HL-60 (cell line): ENCODE data around the gene UFC1.

ENCODE experiments used
- GABPA ChIP-seq: IDR thresholded peaks from 2 replicates; pipeline ENCODE4 v1.6.1; 2012; ENCODE audit warnings: low read depth
- POLR2AphosphoS5 ChIP-seq: IDR thresholded peaks from 2 replicates; pipeline ENCODE4 v1.6.1; 2012; ENCODE audit warnings: low read depth
- TF ChIP-seq, protein P1 (sequence below): IDR thresholded peaks from one replicate; pipeline ENCODE4 v1.5.1; 2011; ENCODE audit warnings: low read length, control low read depth, inconsistent platforms; ENCODE audit not compliant: insufficient read depth
- TF ChIP-seq, protein P2 (sequence below): IDR thresholded peaks from 2 replicates; pipeline ENCODE4 v1.6.1; 2012; ENCODE audit warnings: low read depth; ENCODE audit not compliant: insufficient replicate concordance

DNA sequence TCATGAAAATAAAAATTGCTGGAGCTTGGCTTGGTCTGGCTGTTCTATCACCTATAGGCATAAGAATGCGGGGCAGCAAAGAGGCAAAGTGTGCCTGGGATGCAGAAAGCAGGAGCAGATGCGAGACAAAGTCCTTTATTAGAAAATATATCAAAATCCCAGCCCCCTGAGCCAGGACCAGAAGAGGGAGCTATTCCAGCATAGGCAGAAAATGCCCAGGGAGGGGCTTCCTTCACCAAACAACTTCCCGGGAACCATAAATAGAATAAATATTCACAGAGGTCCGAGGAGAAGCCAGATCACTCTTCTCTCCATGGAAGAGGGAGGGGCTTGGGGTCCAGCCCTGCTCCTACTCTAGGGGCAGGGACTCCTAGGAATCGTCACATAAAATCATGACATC, 17.4 kb downstream of the UFC1 start:
- TF ChIP-seq, protein P1, sequence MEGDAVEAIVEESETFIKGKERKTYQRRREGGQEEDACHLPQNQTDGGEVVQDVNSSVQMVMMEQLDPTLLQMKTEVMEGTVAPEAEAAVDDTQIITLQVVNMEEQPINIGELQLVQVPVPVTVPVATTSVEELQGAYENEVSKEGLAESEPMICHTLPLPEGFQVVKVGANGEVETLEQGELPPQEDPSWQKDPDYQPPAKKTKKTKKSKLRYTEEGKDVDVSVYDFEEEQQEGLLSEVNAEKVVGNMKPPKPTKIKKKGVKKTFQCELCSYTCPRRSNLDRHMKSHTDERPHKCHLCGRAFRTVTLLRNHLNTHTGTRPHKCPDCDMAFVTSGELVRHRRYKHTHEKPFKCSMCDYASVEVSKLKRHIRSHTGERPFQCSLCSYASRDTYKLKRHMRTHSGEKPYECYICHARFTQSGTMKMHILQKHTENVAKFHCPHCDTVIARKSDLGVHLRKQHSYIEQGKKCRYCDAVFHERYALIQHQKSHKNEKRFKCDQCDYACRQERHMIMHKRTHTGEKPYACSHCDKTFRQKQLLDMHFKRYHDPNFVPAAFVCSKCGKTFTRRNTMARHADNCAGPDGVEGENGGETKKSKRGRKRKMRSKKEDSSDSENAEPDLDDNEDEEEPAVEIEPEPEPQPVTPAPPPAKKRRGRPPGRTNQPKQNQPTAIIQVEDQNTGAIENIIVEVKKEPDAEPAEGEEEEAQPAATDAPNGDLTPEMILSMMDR: no peak
- TF ChIP-seq, protein P2, sequence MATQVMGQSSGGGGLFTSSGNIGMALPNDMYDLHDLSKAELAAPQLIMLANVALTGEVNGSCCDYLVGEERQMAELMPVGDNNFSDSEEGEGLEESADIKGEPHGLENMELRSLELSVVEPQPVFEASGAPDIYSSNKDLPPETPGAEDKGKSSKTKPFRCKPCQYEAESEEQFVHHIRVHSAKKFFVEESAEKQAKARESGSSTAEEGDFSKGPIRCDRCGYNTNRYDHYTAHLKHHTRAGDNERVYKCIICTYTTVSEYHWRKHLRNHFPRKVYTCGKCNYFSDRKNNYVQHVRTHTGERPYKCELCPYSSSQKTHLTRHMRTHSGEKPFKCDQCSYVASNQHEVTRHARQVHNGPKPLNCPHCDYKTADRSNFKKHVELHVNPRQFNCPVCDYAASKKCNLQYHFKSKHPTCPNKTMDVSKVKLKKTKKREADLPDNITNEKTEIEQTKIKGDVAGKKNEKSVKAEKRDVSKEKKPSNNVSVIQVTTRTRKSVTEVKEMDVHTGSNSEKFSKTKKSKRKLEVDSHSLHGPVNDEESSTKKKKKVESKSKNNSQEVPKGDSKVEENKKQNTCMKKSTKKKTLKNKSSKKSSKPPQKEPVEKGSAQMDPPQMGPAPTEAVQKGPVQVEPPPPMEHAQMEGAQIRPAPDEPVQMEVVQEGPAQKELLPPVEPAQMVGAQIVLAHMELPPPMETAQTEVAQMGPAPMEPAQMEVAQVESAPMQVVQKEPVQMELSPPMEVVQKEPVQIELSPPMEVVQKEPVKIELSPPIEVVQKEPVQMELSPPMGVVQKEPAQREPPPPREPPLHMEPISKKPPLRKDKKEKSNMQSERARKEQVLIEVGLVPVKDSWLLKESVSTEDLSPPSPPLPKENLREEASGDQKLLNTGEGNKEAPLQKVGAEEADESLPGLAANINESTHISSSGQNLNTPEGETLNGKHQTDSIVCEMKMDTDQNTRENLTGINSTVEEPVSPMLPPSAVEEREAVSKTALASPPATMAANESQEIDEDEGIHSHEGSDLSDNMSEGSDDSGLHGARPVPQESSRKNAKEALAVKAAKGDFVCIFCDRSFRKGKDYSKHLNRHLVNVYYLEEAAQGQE: no peak
- no peak for TF ChIP-seq POLR2AphosphoS5
- no peak for TF ChIP-seq GABPA
